GM23338 (cell line): ENCODE results near the gene LMF1.

Experiments
- CREB1 ChIP-seq: fragments of 250-450 bp; sonication (Bioruptor Pico); IDR thresholded peaks from 2 replicates; pipeline ENCODE4 v1.5.0; 2020; ENCODE audit warnings: low read depth, mild to moderate bottlenecking, moderate library complexity
- EZH2 ChIP-seq: fragments of 200-600 bp; sonication (generic); IDR thresholded peaks from one replicate; pipeline ENCODE4 v1.8.0; 2017; ENCODE audit warnings: antibody characterized with exemption, mild to moderate bottlenecking, low read depth; ENCODE audit not compliant: unreplicated experiment
- EZH2phosphoT487 ChIP-seq: fragments of 200-600 bp; sonication (generic); IDR thresholded peaks from one replicate; pipeline ENCODE4 v1.8.1; 2018; ENCODE audit warnings: antibody characterized with exemption; ENCODE audit not compliant: unreplicated experiment
- JUNB ChIP-seq: IDR thresholded peaks from one replicate; pipeline ENCODE4 v1.6.1; 2016; ENCODE audit warnings: antibody characterized with exemption; ENCODE audit not compliant: unreplicated experiment
- POLR2AphosphoS5 ChIP-seq: IDR thresholded peaks from 2 replicates; pipeline ENCODE4 v1.6.1; 2016; ENCODE audit warnings: antibody characterized with exemption, low read depth
- TF ChIP-seq, protein P1 (sequence below), 2 experiments: fragments of 200-600 bp in 1 of 2; sonication (generic) in 1 of 2; conservative IDR thresholded peaks; 2 replicates each; pipeline versions ENCODE4 v1.5.1 to v1.6.1; 2016 to 2017; ENCODE audit warnings: antibody characterized with exemption in 2 of 2, low read depth in 2 of 2, mild to moderate bottlenecking in 2 of 2, moderate library complexity in 1 of 2
- TF ChIP-seq, protein P2 (sequence below): IDR thresholded peaks from one replicate; pipeline ENCODE4 v1.6.1; 2018; ENCODE audit warnings: antibody characterized with exemption; ENCODE audit not compliant: unreplicated experiment

DNA sequence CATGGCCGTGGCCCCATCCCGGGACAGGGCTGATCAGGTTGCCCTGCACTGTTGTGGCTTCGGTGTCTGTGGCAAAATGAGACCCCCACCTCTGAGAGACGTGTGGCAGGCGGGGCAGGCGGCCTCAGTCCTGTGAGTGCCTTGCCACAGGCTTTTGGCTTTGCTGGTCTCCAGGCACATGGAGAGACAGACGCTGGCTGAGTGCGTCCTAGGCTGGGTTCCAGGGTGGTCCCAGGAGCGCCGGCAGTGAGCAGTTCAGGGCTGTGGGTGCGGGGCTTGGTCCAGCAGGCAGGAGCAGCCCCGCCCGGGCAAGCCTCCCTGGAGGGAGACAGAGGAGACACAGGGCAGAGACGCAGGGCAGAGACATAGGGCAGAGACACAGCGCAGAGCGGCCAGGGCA, 40.0 kb upstream of the LMF1 start:
- TF ChIP-seq, protein P1, sequence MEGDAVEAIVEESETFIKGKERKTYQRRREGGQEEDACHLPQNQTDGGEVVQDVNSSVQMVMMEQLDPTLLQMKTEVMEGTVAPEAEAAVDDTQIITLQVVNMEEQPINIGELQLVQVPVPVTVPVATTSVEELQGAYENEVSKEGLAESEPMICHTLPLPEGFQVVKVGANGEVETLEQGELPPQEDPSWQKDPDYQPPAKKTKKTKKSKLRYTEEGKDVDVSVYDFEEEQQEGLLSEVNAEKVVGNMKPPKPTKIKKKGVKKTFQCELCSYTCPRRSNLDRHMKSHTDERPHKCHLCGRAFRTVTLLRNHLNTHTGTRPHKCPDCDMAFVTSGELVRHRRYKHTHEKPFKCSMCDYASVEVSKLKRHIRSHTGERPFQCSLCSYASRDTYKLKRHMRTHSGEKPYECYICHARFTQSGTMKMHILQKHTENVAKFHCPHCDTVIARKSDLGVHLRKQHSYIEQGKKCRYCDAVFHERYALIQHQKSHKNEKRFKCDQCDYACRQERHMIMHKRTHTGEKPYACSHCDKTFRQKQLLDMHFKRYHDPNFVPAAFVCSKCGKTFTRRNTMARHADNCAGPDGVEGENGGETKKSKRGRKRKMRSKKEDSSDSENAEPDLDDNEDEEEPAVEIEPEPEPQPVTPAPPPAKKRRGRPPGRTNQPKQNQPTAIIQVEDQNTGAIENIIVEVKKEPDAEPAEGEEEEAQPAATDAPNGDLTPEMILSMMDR (conservative IDR thresholded peaks at IDR 0.05; ENCODE audit: low read depth in 2 of 2) = no peak
- no peak for TF ChIP-seq EZH2
- no peak for TF ChIP-seq EZH2phosphoT487
- no peak for TF ChIP-seq CREB1 (CRISPR knock-in tag)
- no peak for TF ChIP-seq JUNB
- TF ChIP-seq, protein P2, sequence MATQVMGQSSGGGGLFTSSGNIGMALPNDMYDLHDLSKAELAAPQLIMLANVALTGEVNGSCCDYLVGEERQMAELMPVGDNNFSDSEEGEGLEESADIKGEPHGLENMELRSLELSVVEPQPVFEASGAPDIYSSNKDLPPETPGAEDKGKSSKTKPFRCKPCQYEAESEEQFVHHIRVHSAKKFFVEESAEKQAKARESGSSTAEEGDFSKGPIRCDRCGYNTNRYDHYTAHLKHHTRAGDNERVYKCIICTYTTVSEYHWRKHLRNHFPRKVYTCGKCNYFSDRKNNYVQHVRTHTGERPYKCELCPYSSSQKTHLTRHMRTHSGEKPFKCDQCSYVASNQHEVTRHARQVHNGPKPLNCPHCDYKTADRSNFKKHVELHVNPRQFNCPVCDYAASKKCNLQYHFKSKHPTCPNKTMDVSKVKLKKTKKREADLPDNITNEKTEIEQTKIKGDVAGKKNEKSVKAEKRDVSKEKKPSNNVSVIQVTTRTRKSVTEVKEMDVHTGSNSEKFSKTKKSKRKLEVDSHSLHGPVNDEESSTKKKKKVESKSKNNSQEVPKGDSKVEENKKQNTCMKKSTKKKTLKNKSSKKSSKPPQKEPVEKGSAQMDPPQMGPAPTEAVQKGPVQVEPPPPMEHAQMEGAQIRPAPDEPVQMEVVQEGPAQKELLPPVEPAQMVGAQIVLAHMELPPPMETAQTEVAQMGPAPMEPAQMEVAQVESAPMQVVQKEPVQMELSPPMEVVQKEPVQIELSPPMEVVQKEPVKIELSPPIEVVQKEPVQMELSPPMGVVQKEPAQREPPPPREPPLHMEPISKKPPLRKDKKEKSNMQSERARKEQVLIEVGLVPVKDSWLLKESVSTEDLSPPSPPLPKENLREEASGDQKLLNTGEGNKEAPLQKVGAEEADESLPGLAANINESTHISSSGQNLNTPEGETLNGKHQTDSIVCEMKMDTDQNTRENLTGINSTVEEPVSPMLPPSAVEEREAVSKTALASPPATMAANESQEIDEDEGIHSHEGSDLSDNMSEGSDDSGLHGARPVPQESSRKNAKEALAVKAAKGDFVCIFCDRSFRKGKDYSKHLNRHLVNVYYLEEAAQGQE = no peak
- TF ChIP-seq POLR2AphosphoS5 = no peak
